ENCODE data around the gene FILIP1. TPM values are rescaled to one million over a fixed set of nuclear protein-coding genes. Genes with fewer than 3 reads are reported as not detected.

The FILIP1 gene
- polyA plus RNA-seq, 1 of the 3 experiments (the other 2 are of a cell fraction) = 0.03 TPM

DNA sequence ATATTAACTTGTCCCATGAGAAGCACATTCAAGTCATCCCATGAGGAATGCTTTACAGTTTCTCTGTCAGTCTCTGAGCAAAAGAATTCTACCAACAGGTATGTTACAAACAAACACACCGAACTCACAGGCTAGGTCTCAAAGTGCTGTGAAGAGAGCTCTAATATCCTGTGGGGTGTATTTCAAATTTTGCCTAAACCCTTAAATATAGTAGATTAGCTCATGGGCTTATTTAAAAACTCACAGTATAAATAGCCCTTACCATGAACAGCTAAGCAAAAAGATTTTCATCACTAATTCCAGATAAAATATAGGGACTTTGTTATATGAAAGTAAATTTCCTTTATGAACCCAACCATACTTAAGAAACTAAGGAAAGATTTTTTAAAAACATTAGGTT is 77.8 kb downstream of the FILIP1 start (continued):
- TF ChIP-seq, protein P1, sequence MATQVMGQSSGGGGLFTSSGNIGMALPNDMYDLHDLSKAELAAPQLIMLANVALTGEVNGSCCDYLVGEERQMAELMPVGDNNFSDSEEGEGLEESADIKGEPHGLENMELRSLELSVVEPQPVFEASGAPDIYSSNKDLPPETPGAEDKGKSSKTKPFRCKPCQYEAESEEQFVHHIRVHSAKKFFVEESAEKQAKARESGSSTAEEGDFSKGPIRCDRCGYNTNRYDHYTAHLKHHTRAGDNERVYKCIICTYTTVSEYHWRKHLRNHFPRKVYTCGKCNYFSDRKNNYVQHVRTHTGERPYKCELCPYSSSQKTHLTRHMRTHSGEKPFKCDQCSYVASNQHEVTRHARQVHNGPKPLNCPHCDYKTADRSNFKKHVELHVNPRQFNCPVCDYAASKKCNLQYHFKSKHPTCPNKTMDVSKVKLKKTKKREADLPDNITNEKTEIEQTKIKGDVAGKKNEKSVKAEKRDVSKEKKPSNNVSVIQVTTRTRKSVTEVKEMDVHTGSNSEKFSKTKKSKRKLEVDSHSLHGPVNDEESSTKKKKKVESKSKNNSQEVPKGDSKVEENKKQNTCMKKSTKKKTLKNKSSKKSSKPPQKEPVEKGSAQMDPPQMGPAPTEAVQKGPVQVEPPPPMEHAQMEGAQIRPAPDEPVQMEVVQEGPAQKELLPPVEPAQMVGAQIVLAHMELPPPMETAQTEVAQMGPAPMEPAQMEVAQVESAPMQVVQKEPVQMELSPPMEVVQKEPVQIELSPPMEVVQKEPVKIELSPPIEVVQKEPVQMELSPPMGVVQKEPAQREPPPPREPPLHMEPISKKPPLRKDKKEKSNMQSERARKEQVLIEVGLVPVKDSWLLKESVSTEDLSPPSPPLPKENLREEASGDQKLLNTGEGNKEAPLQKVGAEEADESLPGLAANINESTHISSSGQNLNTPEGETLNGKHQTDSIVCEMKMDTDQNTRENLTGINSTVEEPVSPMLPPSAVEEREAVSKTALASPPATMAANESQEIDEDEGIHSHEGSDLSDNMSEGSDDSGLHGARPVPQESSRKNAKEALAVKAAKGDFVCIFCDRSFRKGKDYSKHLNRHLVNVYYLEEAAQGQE (IDR thresholded peaks at IDR 0.05; ENCODE audit: low read depth, low read length) = no peak

GRCh38 chr6:75414445-75415021 is 79.1 kb downstream of the FILIP1 start:
- no peaks in the 10 kb centered on the region for H3K79me2 ChIP-seq (ENCODE audit: insufficient read depth)
- no peak overlapping the region for H2AFZ ChIP-seq (ENCODE audit: low read depth)
- no peaks in the 10 kb centered on the region for H3K9me2 ChIP-seq
- no peak for DNase-seq
- CTCF ChIA-PET = interaction anchor here (0.6 to 0.7 kb wide), 2 partner anchors 79 to 1135 kb away, joined by 3 read pairs; no protein-coding TSS in a partner anchor
- H3K4me3 ChIP-seq (ENCODE audit: low read depth in 2 of 2, low read length in 1 of 2) = no peak overlapping the region
- no peaks in the 10 kb centered on the region for H3F3A ChIP-seq (replicated peaks; ENCODE audit: insufficient read depth)
- H3K27me3 ChIP-seq (ENCODE audit: insufficient read depth) = no peaks in the 10 kb centered on the region
- no peak overlapping the region for H3K27ac ChIP-seq (ENCODE audit: low read depth in 2 of 2, low read length in 1 of 2)
- peaks cover 0 to 14% of the 10 kb centered on the region in 2 experiments; a peak in 2 of 4 replicates for H3K4me1 ChIP-seq (ENCODE audit: control insufficient read depth in 1 of 2, insufficient read depth in 2 of 2, low read depth in 1 of 2, low read length in 1 of 2)
- no peaks in the 10 kb centered on the region for H4K20me1 ChIP-seq (ENCODE audit: insufficient read depth)
- 85% methylated on average over 4 of the region's 4 CpGs for WGBS (ENCODE audit: low lambda C conversion rate)
- TF ChIP-seq MEF2A (IDR thresholded peaks at IDR 0.05; ENCODE audit: borderline replicate concordance, low read depth) = no peak
- TF ChIP-seq PBX3 (IDR thresholded peaks at IDR 0.05) = no peak
- no peak for TF ChIP-seq NFIC (IDR thresholded peaks at IDR 0.05; ENCODE audit: borderline replicate concordance)
- TF ChIP-seq CHD2 (IDR thresholded peaks at IDR 0.05; ENCODE audit: low read length, partially characterized antibody) = no peak
- no peaks in the 10 kb centered on the region for H3K9me3 ChIP-seq
- no peak overlapping the region for H3K4me2 ChIP-seq
- POLR2A ChIA-PET = no interaction called here
- no peak overlapping the region for H3K9ac ChIP-seq
- H3K36me3 ChIP-seq (replicated peaks in 1 of 2; ENCODE audit: control insufficient read depth in 1 of 2, insufficient read depth in 2 of 2, low read length in 1 of 2) = no peaks in the 10 kb centered on the region

GRCh38 chr6:75412969-75413662 is 80.5 kb downstream of the FILIP1 start:
- Histone ChIP-seq H3K79me2 (ENCODE audit: insufficient read depth) (no peaks in the 10 kb centered on the region), H3K36me3 (replicated peaks in 1 of 2; ENCODE audit: control insufficient read depth in 1 of 2, insufficient read depth in 2 of 2, low read length in 1 of 2) (no peaks in the 10 kb centered on the region), H3K9ac (no peak overlapping the region), H2AFZ (ENCODE audit: low read depth) (no peak overlapping the region), H3K4me3 (ENCODE audit: low read depth in 2 of 2, low read length in 1 of 2) (no peak overlapping the region), H3K9me3 (no peaks in the 10 kb centered on the region), H3F3A (replicated peaks; ENCODE audit: insufficient read depth) (no peaks in the 10 kb centered on the region), H3K27ac (ENCODE audit: low read depth in 2 of 2, low read length in 1 of 2) (no peak overlapping the region), H3K4me1 (ENCODE audit: control insufficient read depth in 1 of 2, insufficient read depth in 2 of 2, low read depth in 1 of 2, low read length in 1 of 2) (peaks cover 0 to 7% of the 10 kb centered on the region in 2 experiments; a peak in 2 of 4 replicates), H3K27me3 (ENCODE audit: insufficient read depth) (no peaks in the 10 kb centered on the region), H3K9me2 (no peaks in the 10 kb centered on the region), H3K4me2 (no peak overlapping the region), H4K20me1 (ENCODE audit: insufficient read depth) (no peaks in the 10 kb centered on the region)
- CTCF ChIA-PET = no interaction called here
- no peak for DNase-seq
- 82% methylated on average over 3 of the region's 3 CpGs for WGBS (ENCODE audit: low lambda C conversion rate)
- POLR2A ChIA-PET = no interaction called here
- TF ChIP-seq NFIC (IDR thresholded peaks at IDR 0.05; ENCODE audit: borderline replicate concordance) (no peak), FOSL2 (IDR thresholded peaks at IDR 0.05; ENCODE audit: borderline replicate concordance, low read depth) (no peak), TEAD4 (IDR thresholded peaks at IDR 0.05; ENCODE audit: borderline replicate concordance, insufficient read depth) (no peak), ZBTB33 (IDR thresholded peaks at IDR 0.05; ENCODE audit: borderline replicate concordance, low read depth) (no peak), ELF1 (IDR thresholded peaks at IDR 0.05) (no peak), TAF1 (IDR thresholded peaks at IDR 0.05; ENCODE audit: borderline replicate concordance, low read depth, low read length) (no peak)
- TF ChIP-seq, protein P1 (IDR thresholded peaks at IDR 0.05; ENCODE audit: low read depth, low read length) = no peak
